GM19238 (cell line): ENCODE results near the gene GIMAP1.
"Not testable (repeated sequence)": the region's sequence is repeated elsewhere in the genome, so short reads cannot be mapped to it uniquely, and the experiment has no call there.

Experiments
- DNase-seq: peaks from one replicate; pipeline ENCODE4 v3.0.0; 2011; ENCODE audit warnings: low spot score; ENCODE audit not compliant: insufficient read length

GIMAP1 gene

GRCh38 chr7:150716368-150716767 is at the start of gene GIMAP1:
Gene GIMAP1 (plus strand): TSS chr7:150716613. CDS start chr7:150719048, 2,435 bp downstream.
- peak; percentile 33 for DNase-seq

- DNase-seq = peak; percentile 41
These were observed 47.9 kb upstream of the GIMAP1 start for GRCh38 chr7:150668472-150668911.

GRCh38 chr7:150668977-150669376 is 47.4 kb upstream of the GIMAP1 start:
- no peak for DNase-seq

GRCh38 chr7:150671798-150672585 is 44.4 kb upstream of the GIMAP1 start:
- DNase-seq = not testable (repeated sequence)

- DNase-seq = no peak
These were observed 40.7 kb upstream of the GIMAP1 start for GRCh38 chr7:150675714-150676113.

GRCh38 chr7:150676276-150676675 is 40.1 kb upstream of the GIMAP1 start:
- DNase-seq = not testable (repeated sequence)

- DNase-seq = not testable (repeated sequence)
These were observed 39.6 kb upstream of the GIMAP1 start for GRCh38 chr7:150676854-150677253.

GRCh38 chr7:150678601-150679000 is 37.8 kb upstream of the GIMAP1 start:
- DNase-seq = not testable (repeated sequence)

GRCh38 chr7:150680364-150680763 is 36.0 kb upstream of the GIMAP1 start:
- DNase-seq = not testable (repeated sequence)

GRCh38 chr7:150685219-150686029 is 31.0 kb upstream of the GIMAP1 start, which contains the start of gene GIMAP2:
Gene GIMAP2 (plus strand): TSS chr7:150685706. CDS start chr7:150687060, 1,354 bp downstream.
- DNase-seq = peak; percentile 46

GRCh38 chr7:150686030-150686631 is 30.3 kb upstream of the GIMAP1 start:
- DNase-seq = no peak

- no peak for DNase-seq
These were observed 27.8 kb upstream of the GIMAP1 start for GRCh38 chr7:150688630-150689029.

- no peak for DNase-seq
These were observed 20.8 kb upstream of the GIMAP1 start for GRCh38 chr7:150695654-150696053.

- no peak for DNase-seq
These were observed 13.2 kb upstream of the GIMAP1 start for GRCh38 chr7:150703209-150703608.

GRCh38 chr7:150715293-150715692 is 1.1 kb upstream of the GIMAP1 start:
- no peak for DNase-seq

- DNase-seq = no peak
These were observed 675 bp upstream of the GIMAP1 start for GRCh38 chr7:150715738-150716137.

GRCh38 chr7:150716939-150717338 is 526 bp downstream of the GIMAP1 start:
- no peak for DNase-seq

- no peak for DNase-seq
These were observed 1.5 kb downstream of the GIMAP1 start for GRCh38 chr7:150717814-150718420.

GRCh38 chr7:150719436-150719835 is 3.0 kb downstream of the GIMAP1 start:
- no peak for DNase-seq

GRCh38 chr7:150719960-150720891 is 3.8 kb downstream of the GIMAP1 start:
- DNase-seq = no peak
